Fibroblast of skin of right quadriceps (primary cell): Measurements from ENCODE around the gene AREG.

Source experiments
- DNase-seq: peaks from one replicate; pipeline ENCODE4 v3.0.0-alpha.2; 2013

Gene AREG

DNA sequence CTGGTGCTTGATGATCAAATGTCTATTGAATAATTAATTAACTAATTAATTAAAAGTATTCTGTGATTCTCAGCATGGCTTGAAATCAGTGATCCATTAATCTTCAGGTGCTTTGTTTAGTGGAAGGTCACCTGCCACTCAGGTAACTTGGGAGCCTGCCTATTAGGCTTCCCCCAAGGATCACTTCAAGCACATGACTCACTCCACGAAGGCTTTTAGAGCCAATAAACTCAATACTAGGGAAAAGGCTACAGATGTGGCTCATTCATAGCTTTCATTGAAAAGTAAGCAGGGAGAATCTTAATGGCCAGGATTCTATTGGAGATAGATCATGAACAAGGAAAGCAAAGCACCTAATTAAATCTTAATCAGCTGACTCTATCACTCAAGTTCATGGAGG, 21.3 kb downstream of the AREG start:
- no peak for DNase-seq

DNA sequence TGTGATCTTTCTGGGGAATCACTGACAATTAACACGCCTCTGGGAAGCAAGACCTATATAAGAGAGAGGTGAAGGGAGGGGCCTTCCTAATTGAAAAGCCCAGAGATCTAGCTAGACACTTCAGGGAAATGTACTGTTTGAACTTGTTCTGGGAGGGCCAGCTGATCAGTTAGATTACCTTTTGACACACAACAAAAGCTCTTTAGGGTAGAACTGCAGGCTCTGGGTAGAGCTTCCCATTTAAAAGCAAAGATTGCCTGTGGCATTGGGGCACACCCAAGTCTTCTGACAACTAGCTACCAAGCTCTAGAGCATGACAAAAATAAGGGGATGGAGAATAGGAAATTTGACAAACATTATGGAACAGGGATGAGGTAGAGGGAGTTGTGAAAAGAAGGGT, 26.3 kb downstream of the AREG start:
- DNase-seq: no peak

DNA sequence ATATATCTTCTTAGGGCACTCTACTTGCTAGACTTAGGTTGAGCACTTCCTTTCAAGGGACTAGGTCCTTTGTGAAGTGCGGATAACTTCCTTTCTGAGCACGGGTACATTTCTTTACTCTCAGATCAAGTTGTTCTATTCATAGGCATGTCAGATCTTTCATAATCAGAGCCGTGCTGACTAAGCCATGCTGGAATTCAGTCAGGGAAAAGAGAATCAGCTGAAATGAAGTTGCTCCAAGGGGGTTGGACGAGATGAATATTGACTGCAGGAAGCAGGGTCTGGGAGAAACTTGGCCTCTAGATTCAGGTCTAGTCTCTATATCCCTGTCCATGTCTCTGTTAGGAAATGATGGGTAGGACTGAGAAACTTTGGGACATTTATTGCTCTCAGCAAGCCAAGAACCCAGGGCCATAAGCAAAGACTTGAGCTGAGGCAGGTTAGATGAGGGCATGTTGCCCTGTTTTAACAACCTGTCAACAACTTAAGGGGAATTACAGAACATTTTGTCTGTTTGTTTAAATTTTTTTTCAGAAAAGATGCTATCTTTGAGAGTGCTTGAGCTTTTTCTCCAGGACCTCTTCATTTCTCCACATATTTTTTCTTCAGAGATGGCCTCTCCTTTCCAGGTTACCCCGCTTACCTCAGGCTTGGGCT, 28.3 kb downstream of the AREG start:
- peak; percentile 82 for DNase-seq

DNA sequence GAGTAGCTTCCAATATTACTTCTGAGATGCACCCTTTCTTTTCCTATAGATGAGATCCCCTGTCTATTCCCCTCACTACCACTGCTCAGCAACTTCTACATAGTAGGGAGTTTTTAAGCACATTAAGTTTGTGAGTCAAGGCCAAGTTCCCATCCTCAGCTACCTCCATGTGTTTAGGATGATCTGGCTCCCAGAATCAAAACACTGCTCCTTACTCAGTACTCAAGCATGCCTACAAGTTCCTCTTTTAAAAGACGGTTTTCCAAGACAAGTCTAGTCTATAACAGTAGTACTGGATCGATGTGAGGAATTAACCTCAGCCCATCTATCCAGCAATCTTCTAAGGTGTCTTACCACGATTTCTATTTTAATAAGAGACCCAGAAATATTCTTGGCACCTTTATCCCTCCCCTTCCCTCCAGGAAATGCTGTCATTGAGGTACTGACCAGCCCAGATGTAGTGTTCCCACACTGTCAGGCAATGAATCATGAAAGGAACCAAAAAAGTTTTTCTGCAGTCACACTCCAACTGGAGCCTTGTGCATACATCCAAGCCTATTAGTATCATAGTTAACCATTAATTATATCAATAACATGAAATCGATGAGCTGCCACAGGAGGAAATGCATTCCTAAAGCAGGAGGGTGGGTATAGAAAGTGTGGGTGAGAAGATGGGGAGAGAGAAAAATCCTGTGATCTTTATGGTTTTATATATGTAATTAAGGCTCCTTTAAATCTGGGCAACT, 29.6 kb downstream of the AREG start:
- peak; percentile 9 for DNase-seq

DNA sequence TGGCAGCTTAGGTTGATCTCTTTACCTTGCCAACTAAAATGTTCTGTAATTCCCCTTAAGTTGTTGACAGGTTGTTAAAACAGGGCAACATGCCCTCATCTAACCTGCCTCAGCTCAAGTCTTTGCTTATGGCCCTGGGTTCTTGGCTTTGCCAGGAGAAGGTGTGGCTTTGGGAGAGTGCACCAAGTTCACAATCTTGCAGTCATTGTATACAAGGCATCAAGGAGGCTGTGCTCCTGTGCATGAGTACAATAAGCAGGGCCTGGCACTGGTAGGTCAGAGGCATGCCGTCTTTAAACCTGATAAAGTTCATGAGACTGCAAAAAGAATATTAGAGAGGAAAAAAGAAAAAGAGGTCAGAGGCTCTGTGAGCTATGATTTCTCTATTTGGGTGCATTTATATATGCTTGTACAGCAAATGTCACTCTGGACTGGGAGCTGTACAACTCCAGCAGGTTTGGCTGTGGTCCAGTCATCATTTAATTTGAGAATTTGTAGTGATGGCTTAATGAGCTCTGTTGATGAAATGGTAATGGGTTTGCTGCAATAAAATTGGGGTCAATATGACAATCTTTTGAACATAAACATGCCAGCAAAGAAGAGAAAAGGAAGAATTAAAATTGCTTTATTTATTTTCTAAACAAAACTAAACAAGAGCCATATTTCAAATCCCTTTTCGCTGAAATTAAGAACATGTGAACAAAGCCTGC, 30.3 kb downstream of the AREG start:
- no peak for DNase-seq

DNA sequence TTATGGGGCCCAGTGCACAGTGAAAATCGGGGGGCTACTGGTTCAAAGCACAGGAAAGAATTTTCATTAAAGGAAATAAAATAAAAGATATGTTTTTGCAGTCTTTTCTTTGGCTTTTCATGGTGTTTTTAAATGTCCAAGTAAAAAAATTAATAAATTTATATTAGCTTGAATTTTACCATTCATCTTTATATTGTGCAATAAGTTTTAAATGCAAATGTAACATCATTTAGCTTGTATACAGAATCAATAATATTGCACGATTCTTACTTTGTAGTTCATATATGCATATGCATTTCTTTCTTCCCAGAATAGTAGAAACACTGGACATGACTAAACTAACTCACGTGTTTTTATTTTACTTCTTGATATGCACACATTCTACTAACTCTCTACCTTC, 31.0 kb downstream of the AREG start:
- DNase-seq: no peak

DNA sequence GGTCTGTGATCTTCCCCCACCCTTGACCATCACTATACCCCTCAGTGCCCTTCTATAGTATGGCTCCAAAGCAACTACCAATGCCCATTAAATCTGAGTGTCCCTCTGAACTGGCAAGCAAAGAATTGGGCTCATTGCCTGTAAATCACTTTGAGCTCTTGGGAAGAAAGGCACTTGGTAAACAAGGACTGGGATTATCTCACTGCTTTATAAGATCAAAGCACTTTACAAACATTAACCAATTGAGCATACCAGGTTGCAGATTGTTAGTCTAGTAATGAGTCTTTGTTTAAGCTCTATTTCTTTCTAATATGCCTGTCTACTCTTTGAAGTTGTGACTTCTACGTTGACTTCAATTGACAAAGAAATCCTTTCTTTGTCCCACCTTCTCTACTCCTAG, 34.1 kb downstream of the AREG start:
- DNase-seq: no peak

DNA sequence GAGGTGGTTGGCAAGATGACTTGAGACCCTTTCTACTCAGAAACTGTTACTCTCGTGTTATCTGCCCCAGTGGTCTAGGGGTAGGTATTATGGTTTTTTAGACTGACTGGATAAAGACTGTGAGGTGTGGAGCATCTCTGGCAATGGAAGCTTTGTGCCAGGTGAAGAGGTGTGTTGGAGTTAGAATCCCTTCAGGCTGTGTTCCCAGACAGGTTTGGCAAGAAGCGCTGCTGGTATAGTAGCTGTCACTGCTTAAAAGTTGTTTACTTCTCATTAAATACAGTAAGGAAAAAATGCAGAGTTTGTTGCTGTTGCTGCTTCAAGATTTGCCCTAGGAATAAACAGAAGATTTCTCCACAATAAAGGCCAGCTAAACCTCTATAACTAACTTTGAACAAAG, 35.3 kb downstream of the AREG start:
- no peak for DNase-seq

DNA sequence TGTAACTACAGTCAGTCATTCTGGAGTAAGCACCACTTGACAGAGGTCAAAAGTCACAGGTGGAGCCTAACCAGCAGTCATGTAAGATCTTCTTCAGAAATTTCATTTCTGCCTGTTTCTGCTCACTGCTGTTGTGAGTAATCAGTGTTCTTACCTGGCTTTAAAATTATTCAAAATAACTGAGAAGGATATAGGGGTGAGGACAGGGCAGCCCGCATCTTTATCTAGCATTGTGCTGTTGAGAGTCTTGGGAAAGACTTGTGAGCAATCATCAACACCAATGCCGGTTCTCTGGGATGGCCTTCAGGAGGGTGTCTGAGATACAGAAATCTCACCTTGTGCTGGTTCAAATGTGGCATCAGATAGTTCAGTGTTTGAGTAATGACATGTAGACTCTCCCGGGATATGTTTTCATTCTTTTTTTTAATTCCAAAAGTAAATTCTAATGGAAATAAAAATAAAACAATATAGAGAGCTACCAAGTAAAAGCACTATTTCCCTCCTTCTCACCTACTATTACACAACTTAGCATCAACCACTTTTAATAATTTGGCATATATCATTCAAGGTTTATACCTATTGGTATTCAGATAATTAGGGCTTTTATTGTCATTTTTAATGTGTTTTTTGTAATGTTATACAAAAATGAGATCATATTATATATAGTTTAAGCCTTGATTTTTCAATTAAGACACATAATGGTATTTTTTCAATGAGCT, 37.1 kb downstream of the AREG start:
- DNase-seq: no peak

DNA sequence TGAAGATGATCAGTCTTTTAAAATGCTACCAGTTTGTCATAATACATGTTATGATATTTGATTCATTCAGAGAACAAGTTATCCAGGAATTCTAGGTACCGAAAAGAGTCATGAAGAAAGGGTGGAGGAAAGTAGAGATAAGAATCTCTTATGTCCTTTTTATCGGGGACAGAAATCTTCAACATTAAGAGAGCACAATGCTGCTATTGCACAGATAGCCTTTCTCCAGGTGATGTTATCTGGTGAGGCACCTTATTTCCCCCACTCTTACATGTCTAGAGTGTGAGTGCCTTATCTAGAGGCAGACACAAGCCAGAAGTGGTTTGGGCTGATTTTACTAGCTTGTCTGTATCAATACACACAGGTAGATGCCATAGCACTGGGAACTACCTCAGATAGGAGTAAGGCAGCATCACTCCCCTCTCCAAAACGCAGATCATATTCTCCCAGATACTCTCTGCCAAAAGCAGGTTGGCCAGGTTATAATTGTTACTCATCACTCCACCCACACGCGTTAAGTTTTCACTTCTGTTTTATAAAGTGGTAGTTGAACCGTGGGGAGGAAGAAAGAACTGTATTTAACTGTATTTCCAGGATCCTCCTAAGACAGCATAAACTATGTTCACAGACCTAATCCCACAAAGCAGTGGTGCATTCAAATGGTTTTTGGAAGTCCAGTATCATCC, 38.4 kb downstream of the AREG start:
- no peak for DNase-seq

DNA sequence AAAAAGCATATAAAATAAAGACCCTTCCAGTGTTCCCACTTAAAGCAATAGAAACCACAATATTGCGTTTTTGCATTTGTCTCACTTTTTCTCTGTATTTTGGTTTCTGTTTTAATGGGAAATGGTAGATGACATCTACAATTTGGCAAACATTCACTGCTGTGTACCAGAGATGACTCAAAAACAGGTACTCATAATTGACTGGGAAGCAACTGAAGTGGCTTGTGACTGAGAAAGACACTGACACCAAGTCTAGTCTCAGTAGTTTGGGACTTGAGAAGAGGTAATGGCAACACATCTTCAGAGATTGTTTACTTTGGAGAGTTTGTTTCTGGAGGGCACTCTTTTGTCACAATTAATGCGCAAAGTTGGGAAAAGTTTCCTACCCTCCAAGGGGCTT, 42.0 kb downstream of the AREG start:
- DNase-seq: no peak

DNA sequence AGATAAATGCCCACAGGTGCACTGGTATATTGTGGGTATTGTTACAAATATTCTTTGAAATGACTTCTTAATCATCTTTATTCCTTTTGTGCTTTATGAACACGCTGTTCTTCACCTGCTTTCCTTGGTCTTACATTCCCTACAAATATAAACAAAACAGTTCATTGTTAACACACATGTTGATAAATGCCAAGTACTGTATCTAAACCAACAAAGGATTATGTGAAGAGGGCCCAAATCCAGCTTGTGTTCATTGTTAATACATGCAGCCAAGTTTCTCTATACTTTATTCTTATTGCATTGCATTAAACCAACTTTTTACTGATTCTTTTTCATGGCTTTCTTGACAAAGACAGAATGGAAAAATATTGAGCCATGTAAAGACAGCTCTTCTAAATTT, 42.8 kb downstream of the AREG start:
- DNase-seq: no peak

DNA sequence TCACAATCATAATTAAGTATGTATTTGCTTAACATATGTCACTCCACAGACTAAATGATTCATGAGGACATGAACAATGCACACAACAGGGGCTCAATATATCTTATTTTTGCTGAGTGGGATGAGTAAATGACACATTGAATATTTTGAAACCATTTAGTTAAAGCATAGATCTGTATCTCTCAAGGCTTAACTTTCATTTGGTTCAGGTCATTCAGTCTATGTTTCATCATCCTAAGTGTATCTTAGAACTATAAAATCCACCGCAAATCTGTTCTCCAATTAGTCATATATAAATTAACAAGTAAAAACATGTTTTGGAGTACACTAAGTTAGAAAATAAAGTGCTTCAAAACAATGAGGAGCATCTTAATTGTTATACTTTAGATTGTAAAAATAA, 45.8 kb downstream of the AREG start:
- no peak for DNase-seq

DNA sequence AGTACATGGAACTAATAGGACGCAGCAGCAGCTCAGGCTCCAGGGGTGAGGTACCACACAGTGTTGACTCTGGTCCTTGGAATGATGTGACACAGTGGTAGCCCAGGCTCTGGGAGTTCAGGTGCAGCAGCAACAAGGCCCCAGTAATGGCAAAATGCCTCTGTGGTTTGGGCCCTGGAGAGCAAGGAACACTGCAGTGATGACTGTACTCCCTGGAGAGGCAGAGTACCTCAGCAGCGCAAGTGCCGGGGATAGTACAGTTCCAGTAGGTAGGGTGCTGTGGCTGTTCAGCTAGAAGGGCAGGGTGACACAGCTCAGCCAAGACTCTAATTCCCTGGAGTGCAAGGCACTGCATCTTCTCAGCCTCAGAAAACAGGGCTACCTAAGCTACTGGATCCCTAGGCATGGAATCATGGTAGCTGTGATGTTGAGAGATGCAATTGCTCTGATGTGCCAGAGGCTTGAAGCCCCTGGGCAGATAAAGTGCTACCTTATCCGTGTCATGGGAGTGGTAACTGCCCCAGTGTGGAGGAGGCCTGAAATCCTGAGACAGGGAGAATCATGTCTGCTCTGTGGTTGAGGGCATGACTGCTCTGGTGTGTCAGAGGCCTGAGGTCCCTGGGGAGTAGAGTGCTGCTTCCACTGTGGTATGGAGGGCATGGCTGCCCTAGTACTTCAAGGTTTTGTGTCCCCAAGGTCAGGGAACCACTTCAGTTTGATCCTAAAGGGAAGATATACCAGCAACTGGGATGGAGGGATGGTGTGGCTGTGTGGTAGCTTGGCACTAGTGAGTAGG, 55.2 kb downstream of the AREG start:
- DNase-seq: peak; percentile 44

DNA sequence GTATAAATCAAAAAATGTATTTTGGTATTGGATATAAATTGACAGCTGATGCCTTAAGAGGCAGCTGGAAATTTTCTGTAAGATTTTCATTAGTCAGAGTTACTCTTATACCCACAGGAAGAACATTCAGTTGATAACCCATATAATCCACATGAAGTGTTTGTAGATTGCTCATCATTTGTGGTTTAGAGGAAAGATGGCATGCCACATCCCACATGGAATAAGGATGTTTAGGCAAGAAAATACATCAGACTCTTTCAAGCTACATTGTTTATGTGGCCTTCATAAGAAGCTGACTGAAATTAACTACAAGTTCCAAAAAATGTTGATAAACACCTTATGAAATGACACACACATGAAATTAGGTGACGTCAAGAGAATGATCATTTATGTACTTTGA, 56.6 kb downstream of the AREG start:
- DNase-seq: peak; percentile 88

DNA sequence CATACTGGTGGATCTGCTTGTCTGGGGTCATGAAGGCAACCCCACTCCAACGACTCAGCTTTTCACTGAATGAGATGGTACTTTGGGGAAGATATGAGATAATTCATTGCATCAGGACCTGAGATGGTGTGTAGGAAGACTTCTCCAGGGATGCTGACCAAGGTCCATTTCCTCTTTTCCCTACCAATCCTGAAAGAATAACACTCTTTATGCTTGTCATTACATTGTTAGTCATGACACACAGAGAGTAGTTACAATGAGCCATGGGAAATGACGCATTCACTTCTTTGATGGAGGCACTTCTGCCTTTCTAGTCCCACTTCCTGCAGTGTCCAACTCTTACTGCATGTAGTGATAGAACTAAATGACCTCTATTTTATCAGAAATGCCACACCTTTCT, 58.6 kb downstream of the AREG start:
- peak; percentile 75 for DNase-seq

DNA sequence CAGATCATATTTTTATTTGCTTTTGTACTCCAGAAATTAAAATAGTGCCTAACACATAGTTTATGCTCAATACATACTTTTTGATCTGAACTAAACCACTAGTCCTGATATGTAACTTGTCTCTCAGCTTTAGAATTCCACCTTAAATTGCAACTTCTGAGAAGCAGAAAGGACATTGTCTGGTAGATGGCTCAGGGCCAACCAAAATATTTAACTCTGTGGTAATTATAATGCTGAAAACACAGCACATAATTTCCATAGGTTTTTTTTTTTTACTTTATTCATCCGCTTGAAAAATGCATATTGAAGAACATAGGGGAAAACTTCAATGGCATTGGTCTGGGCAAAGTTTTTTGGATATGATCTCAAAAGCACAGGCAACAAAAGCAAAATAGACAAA, 59.3 kb downstream of the AREG start:
- DNase-seq: peak; percentile 52
